Measurements from ENCODE around the gene NFIA.

DNA sequence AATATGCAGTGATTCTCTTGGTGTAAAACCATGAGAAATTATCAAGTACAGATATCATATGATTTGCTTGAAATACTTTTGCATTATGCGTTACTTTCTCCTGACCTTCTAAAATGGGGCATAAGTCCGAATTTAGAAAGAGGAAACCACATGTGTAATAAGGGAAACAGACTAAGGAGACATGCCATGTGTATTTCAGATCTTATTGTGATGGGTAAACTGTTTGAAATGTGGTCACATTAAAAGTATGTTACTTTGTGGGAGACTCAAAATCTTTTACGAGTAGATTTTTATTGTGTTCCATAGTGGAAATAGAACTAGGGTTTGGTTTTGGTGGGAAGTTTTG lies 173.0 kb downstream of the NFIA start:
- TF ChIP-seq, protein P1, sequence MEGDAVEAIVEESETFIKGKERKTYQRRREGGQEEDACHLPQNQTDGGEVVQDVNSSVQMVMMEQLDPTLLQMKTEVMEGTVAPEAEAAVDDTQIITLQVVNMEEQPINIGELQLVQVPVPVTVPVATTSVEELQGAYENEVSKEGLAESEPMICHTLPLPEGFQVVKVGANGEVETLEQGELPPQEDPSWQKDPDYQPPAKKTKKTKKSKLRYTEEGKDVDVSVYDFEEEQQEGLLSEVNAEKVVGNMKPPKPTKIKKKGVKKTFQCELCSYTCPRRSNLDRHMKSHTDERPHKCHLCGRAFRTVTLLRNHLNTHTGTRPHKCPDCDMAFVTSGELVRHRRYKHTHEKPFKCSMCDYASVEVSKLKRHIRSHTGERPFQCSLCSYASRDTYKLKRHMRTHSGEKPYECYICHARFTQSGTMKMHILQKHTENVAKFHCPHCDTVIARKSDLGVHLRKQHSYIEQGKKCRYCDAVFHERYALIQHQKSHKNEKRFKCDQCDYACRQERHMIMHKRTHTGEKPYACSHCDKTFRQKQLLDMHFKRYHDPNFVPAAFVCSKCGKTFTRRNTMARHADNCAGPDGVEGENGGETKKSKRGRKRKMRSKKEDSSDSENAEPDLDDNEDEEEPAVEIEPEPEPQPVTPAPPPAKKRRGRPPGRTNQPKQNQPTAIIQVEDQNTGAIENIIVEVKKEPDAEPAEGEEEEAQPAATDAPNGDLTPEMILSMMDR (IDR thresholded peaks at IDR 0.05), result no peak
- no peak for TF ChIP-seq POLR2A (IDR thresholded peaks at IDR 0.05)
- TF ChIP-seq POLR2AphosphoS5 (IDR thresholded peaks at IDR 0.05), result no peak

Measured in prostate gland (tissue), 2 donors.